H1 (cell line): ENCODE data around the gene RNF157. TPM values are rescaled to one million over a fixed set of nuclear protein-coding genes. Genes with fewer than 3 reads are reported as not detected.

Source experiments
- CTCF ChIA-PET: fragments of 300-600 bp; sonication (Branson Sonifier 250); formaldehyde crosslinking; loops from one replicate; lab custom pipeline; 2021; ENCODE audit not compliant: partially characterized antibody; lab: Charles Lee
- POLR2A ChIA-PET: fragments of 300-600 bp; sonication (Branson Sonifier 250); formaldehyde crosslinking; loops from one replicate; lab custom pipeline; 2021; ENCODE audit warnings: inconsistent platforms; ENCODE audit not compliant: partially characterized antibody; lab: Charles Lee
- DNase-seq, 2 experiments: peaks; one replicate each; pipeline versions ENCODE4 v3.0.0 to v3.0.0-alpha.2; 2010 to 2022; ENCODE audit warnings: low spot score in 2 of 2, low read depth in 1 of 2, mixed read lengths in 1 of 2
- FAIRE-seq: peaks from 2 replicates; lab custom pipeline; 2011; peaks lifted over from hg19 to GRCh38; lab: Jason Lieb, UNC
- H2AFZ ChIP-seq: 2 replicates; pipeline ENCODE4 v1.8.1; 2012; ENCODE audit warnings: low read length, inconsistent platforms
- H2AK5ac ChIP-seq: 2 replicates; pipeline ENCODE4 v1.6.1; 2013; ENCODE audit warnings: low read depth, low read length
- H2BK120ac ChIP-seq: replicated peaks from 2 replicates; pipeline ENCODE3; 2013; ENCODE audit warnings: low read depth, low read length, inconsistent platforms
- H2BK12ac ChIP-seq: 2 replicates; pipeline ENCODE4 v1.6.1; 2013; ENCODE audit warnings: low read depth, low read length
- H2BK15ac ChIP-seq: 2 replicates; pipeline ENCODE4 v1.6.1; 2013; ENCODE audit warnings: low read length
- H2BK20ac ChIP-seq: 2 replicates; pipeline ENCODE4 v1.6.1; 2013; ENCODE audit warnings: low read length
- H2BK5ac ChIP-seq: 2 replicates; pipeline ENCODE4 v1.6.1; 2013; ENCODE audit warnings: low read depth, low read length
- H3K14ac ChIP-seq: 2 replicates; pipeline ENCODE4 v1.6.1; 2013; ENCODE audit warnings: inconsistent platforms; ENCODE audit not compliant: insufficient read length
- H3K18ac ChIP-seq: 2 replicates; pipeline ENCODE4 v1.6.1; 2013; ENCODE audit warnings: low read length; ENCODE audit errors: extremely low read depth
- H3K23ac ChIP-seq: 2 replicates; pipeline ENCODE4 v1.6.1; 2013; ENCODE audit warnings: inconsistent platforms; ENCODE audit not compliant: insufficient read length
- H3K23me2 ChIP-seq: 2 replicates; pipeline ENCODE4 v1.6.1; 2013; ENCODE audit warnings: low read depth, low read length
- H3K27ac ChIP-seq: 2 replicates; pipeline ENCODE4 v1.6.1; 2011; ENCODE audit warnings: low read depth, low read length, inconsistent platforms
- H3K27me3 ChIP-seq, 4 experiments: replicated peaks in 1 of 4; 1 replicate in 1 of 4; 2 replicates in 3 of 4; pipeline versions ENCODE4 v1.6.1 to v1.8.1; 2011 to 2013; ENCODE audit warnings: low read length in 3 of 4, mild to moderate bottlenecking in 3 of 4, inconsistent platforms in 2 of 4, mixed read lengths in 2 of 4, moderate library complexity in 1 of 4; ENCODE audit not compliant: control insufficient read depth in 3 of 4, insufficient read depth in 3 of 4; ENCODE audit errors: extremely low read depth in 1 of 4
- H3K36me3 ChIP-seq, 4 experiments: 2 replicates each; pipeline versions ENCODE4 v1.6.1 to v1.8.1; 2011 to 2013; ENCODE audit warnings: mild to moderate bottlenecking in 4 of 4, low read length in 3 of 4, moderate library complexity in 2 of 4, control low read depth in 1 of 4, inconsistent platforms in 1 of 4; ENCODE audit not compliant: insufficient read depth in 4 of 4, control insufficient read depth in 2 of 4
- H3K4ac ChIP-seq: replicated peaks from 2 replicates; pipeline ENCODE3; 2013; ENCODE audit warnings: low read length, low read depth, mixed read lengths, inconsistent platforms; ENCODE audit not compliant: insufficient read length
- H3K4me1 ChIP-seq, 4 experiments: replicated peaks in 1 of 4; 1 replicate in 1 of 4; 2 replicates in 3 of 4; pipeline versions ENCODE4 v1.6.1 to v1.8.1; 2011 to 2013; ENCODE audit warnings: low read length in 3 of 4, inconsistent platforms in 2 of 4, mixed read lengths in 1 of 4; ENCODE audit not compliant: insufficient read depth in 4 of 4, control insufficient read depth in 3 of 4
- H3K4me2 ChIP-seq, 2 experiments: 2 replicates each; pipeline versions ENCODE4 v1.6.1 to v1.8.1; 2011 to 2013; ENCODE audit warnings: low read depth in 2 of 2, low read length in 2 of 2, control low read depth in 1 of 2, inconsistent platforms in 1 of 2, mild to moderate bottlenecking in 1 of 2; ENCODE audit not compliant: insufficient read depth in 1 of 2
- H3K4me3 ChIP-seq, 4 experiments: fragments of 200-600, 300-600 bp in 1 of 4; sonication (generic), shearing (Covaris generic), sonication (Bioruptor Twin) in 1 of 4; 2 replicates each; pipeline versions ENCODE4 v1.5.1 to v1.8.1; 2011 to 2016; ENCODE audit warnings: low read length in 4 of 4, low read depth in 3 of 4, control low read depth in 2 of 4, inconsistent platforms in 2 of 4, mild to moderate bottlenecking in 2 of 4, mixed read lengths in 1 of 4, moderate library complexity in 1 of 4; ENCODE audit not compliant: insufficient read depth in 2 of 4; ENCODE audit errors: extremely low read depth in 1 of 4
- H3K56ac ChIP-seq: replicated peaks from 2 replicates; pipeline ENCODE3; 2013; ENCODE audit warnings: low read depth, mild to moderate bottlenecking, mixed read lengths, low read length, inconsistent platforms; ENCODE audit not compliant: insufficient read length
- H3K79me1 ChIP-seq: 2 replicates; pipeline ENCODE4 v1.6.1; 2013; ENCODE audit warnings: low read depth, low read length, control low read depth
- H3K79me2 ChIP-seq, 2 experiments: 2 replicates each; pipeline versions ENCODE4 v1.6.1 to v1.8.1; 2012 to 2013; ENCODE audit warnings: low read length in 2 of 2, mild to moderate bottlenecking in 2 of 2, inconsistent platforms in 1 of 2; ENCODE audit not compliant: insufficient read depth in 2 of 2, control insufficient read depth in 1 of 2
- H3K9ac ChIP-seq, 4 experiments: replicated peaks in 1 of 4; 1 replicate in 1 of 4; 2 replicates in 3 of 4; pipeline versions ENCODE4 v1.6.1 to v1.8.1; 2011 to 2013; ENCODE audit warnings: low read depth in 3 of 4, low read length in 3 of 4, control low read depth in 2 of 4, mild to moderate bottlenecking in 2 of 4, moderate library complexity in 2 of 4, inconsistent platforms in 1 of 4; ENCODE audit errors: extremely low read depth in 1 of 4
- H3K9me3 ChIP-seq, 2 experiments: 2 replicates each; pipeline versions ENCODE4 v1.6.1 to v1.8.1; 2012 to 2013; ENCODE audit warnings: mild to moderate bottlenecking in 2 of 2, moderate library complexity in 2 of 2, control low read depth in 1 of 2, inconsistent platforms in 1 of 2, low read depth in 1 of 2, low read length in 1 of 2, mixed read lengths in 1 of 2; ENCODE audit not compliant: insufficient read depth in 2 of 2
- H4K20me1 ChIP-seq, 2 experiments: replicated peaks in 1 of 2; 2 replicates each; pipeline versions ENCODE3 to v1.8.1; 2011 to 2013; ENCODE audit warnings: inconsistent platforms in 2 of 2, low read length in 2 of 2, mild to moderate bottlenecking in 1 of 2; ENCODE audit not compliant: insufficient read depth in 2 of 2, control insufficient read depth in 1 of 2
- H4K5ac ChIP-seq: 2 replicates; pipeline ENCODE4 v1.6.1; 2013; ENCODE audit warnings: low read length, low read depth, mixed read lengths, inconsistent platforms; ENCODE audit not compliant: insufficient read length
- H4K8ac ChIP-seq: 2 replicates; pipeline ENCODE4 v1.8.0; 2013; ENCODE audit warnings: mild to moderate bottlenecking, moderate library complexity, low read length, inconsistent platforms; ENCODE audit not compliant: insufficient read depth; ENCODE audit errors: extremely low read depth
- H4K91ac ChIP-seq: replicated peaks from 2 replicates; pipeline ENCODE3; 2013; ENCODE audit warnings: low read length, mixed read lengths, inconsistent platforms; ENCODE audit not compliant: insufficient read length
- BCL11A ChIP-seq, 2 experiments: IDR thresholded peaks; one replicate each; pipeline ENCODE4 v1.6.1; 2011; ENCODE audit warnings: low read depth in 2 of 2, low read length in 2 of 2, mild to moderate bottlenecking in 2 of 2
- MAFK ChIP-seq: IDR thresholded peaks from 2 replicates; pipeline ENCODE4 v1.6.1; 2012; ENCODE audit warnings: low read depth, mild to moderate bottlenecking, improper control_type of control experiment, low read length
- SUZ12 ChIP-seq: fragments of 200-600 bp; sonication (generic); IDR thresholded peaks from 2 replicates; pipeline ENCODE4 v1.6.1; 2012; ENCODE audit warnings: mild to moderate bottlenecking, inconsistent platforms, low read length, moderate library complexity, mixed read lengths
- TCF12 ChIP-seq: IDR thresholded peaks from 2 replicates; pipeline ENCODE4 v1.6.1; 2011; ENCODE audit warnings: low read depth, mild to moderate bottlenecking, low read length
- TEAD4 ChIP-seq: IDR thresholded peaks from 2 replicates; pipeline ENCODE4 v1.6.1; 2012; ENCODE audit warnings: low read depth, low read length, inconsistent platforms, mixed read lengths
- YY1 ChIP-seq: IDR thresholded peaks from 2 replicates; pipeline ENCODE4 v1.6.1; 2011; ENCODE audit warnings: low read depth, mild to moderate bottlenecking, low read length
- WGBS, 2 experiments: shearing (Covaris generic) in 1 of 2; methylation state at CpG; one replicate each; pipeline versions ENCODE4 v1.1.6 to v1.1.7; 2013 to 2015; ENCODE audit warnings: low lambda C conversion rate in 2 of 2, mixed read lengths in 2 of 2, inconsistent platforms in 1 of 2, low coverage in 1 of 2, missing lambda C conversion rate in 1 of 2; ENCODE audit not compliant: insufficient replicate concordance in 2 of 2, insufficient coverage in 1 of 2, insufficient read length in 1 of 2; ENCODE audit errors: extremely low coverage in 1 of 2, missing lambda C conversion rate in 1 of 2; 5-methylcytosine and 5-hydroxymethylcytosine counted together
- polyA plus RNA-seq, 7 experiments: library from polyadenylated mRNA; depleted of rRNA in 3 of 7; stranded (reverse) in 5 of 7; unstranded in 2 of 7; fragments of >200 nt in 5 of 7; fragments of 200-250 nt in 2 of 7; gene quantifications; 1 replicate in 5 of 7; 2 replicates in 1 of 7; 4 replicates in 1 of 7; pipeline versions ENCODE4 v1.2.1 to v1.2.3, GENCODE V29; 2011 to 2013; ENCODE audit warnings: missing spikeins in 2 of 7, mixed read lengths in 2 of 7
- total RNA-seq: library from RNA; stranded (reverse); fragmentation: NEBNext Ultra II Directional; extraction: Animal tissue kit (Norgen Biotek cat#: 25700); gene quantifications from 2 replicates; pipeline ENCODE4 v1.2.1, GENCODE V29; 2021
- TF ChIP-seq, protein P1 (sequence below): IDR thresholded peaks from 2 replicates; pipeline ENCODE4 v1.6.1; 2012; ENCODE audit warnings: inconsistent platforms

Gene RNF157
- total and polyA plus RNA-seq, 2 of the 8 experiments (the other 6 are each of a cell fraction or from before 2014, with no cell fraction given): 13.4 to 16.7 TPM

DNA sequence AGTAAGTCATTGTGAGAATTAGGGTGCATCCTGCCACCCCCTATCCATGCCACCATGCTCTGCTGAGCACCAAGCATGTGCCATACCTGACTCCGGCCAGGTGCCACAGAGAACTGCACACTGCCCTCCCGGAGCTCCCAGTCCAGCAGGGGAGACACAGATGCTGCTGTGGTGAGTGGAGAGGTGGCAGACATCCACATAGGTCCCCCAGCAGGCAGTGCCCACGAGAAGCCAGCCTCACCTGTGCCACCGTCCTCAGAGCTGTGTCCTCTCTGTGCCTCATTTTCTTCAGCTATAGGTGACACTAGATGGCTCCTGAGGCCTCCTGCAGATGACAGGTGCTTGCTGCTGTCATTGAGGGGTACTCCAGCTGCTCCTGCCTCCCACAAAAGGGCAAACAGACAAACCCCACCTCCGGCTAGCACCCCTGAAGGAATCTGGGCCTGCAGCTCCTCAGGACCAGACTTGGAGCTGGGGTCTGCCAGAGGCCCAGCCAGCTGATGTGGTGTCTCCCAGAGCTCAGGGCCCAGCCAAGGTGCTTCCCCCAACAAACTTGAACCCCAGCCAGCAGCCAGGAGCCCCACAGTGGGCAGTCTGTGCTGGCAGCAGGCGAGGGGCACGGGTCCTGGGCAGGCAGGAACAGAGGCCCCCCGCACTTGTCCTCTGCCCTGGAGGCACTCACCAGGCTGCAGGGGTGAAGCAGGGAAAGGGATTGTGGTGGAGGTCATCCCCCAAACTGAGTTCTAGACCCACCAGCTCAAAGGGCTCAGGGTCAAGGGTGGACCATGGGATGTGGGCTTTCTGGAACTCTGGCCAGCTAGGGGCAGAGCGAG lies 116.3 kb downstream of the RNF157 start:
- DNase-seq: no peak
- CTCF ChIA-PET: interaction anchor here (0.7 to 41.5 kb wide), 21 partner anchors 10 to 389 kb away, joined by 3 to 778 read pairs (median 5); partner anchors contain the start of genes FOXJ1, UBALD2 and ZACN
- no peak overlapping the region for H2AK5ac ChIP-seq
- TF ChIP-seq BCL11A (IDR thresholded peaks at IDR 0.05; ENCODE audit: low read depth in 2 of 2, low read length in 2 of 2): no peak
- TF ChIP-seq, protein P1, sequence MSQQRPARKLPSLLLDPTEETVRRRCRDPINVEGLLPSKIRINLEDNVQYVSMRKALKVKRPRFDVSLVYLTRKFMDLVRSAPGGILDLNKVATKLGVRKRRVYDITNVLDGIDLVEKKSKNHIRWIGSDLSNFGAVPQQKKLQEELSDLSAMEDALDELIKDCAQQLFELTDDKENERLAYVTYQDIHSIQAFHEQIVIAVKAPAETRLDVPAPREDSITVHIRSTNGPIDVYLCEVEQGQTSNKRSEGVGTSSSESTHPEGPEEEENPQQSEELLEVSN: no peak
- no peak for TF ChIP-seq MAFK
- TF ChIP-seq TEAD4: no peak
- no peak for TF ChIP-seq SUZ12
- TF ChIP-seq TCF12: no peak
- no peak for TF ChIP-seq YY1

More for the DNA sequence above, 116.3 kb downstream of the RNF157 start:
- H4K91ac ChIP-seq: no peak overlapping the region
- H3K23ac ChIP-seq: no peak overlapping the region
- H4K5ac ChIP-seq: no peak overlapping the region
- H3K4me3 ChIP-seq: no peak overlapping the region
- no peaks in the 10 kb centered on the region for H4K20me1 ChIP-seq
- no peak overlapping the region for H3K9ac ChIP-seq
- H2BK12ac ChIP-seq: 0 out of 2 replicates have a peak overlapping the region, but pooled peaks have one; percentile 11
- 75% methylated on average over 9 of the region's 9 CpGs; no CpG with 5 or more reads in 1 of the 2 experiments for WGBS, 2 experiments
- no peak overlapping the region for H2BK120ac ChIP-seq
- H3K56ac ChIP-seq: no peak overlapping the region
- POLR2A ChIA-PET: interaction anchor here (0.5 to 5.4 kb wide), 9 partner anchors 11 to 1490 kb away, joined by 3 to 70 read pairs (median 4); partner anchors contain the start of gene FOXJ1
- H4K8ac ChIP-seq: no peak overlapping the region
- H3K4ac ChIP-seq: no peak overlapping the region
- FAIRE-seq: no peak
- H3K27me3 ChIP-seq: peaks cover 0 to 13% (median 7%) of the 10 kb centered on the region in 4 experiments; a peak in 4 of 7 replicates
- peak overlapping the region; percentile 4; the same call in 1 of the 2 replicates for H2BK20ac ChIP-seq
- no peaks in the 10 kb centered on the region for H3K9me3 ChIP-seq
- H3K36me3 ChIP-seq: no peaks in the 10 kb centered on the region
- H2AFZ ChIP-seq: no peak overlapping the region
- H3K18ac ChIP-seq: no peak overlapping the region; the same call in 1 of the 2 replicates
- H2BK15ac ChIP-seq: peak overlapping the region; percentile 29; the same call in 1 of the 2 replicates
- no peak overlapping the region for H3K27ac ChIP-seq
- no peak overlapping the region for H3K14ac ChIP-seq
- H3K79me2 ChIP-seq: no peaks in the 10 kb centered on the region
- no peaks in the 10 kb centered on the region for H3K79me1 ChIP-seq
- no peak overlapping the region for H2BK5ac ChIP-seq
- H3K23me2 ChIP-seq: peaks cover 2% of the 10 kb centered on the region; the same call in 1 of the 2 replicates
- H3K4me1 ChIP-seq: peaks cover 7 to 32% (median 19%) of the 10 kb centered on the region in 4 experiments
- H3K4me2 ChIP-seq: no peak overlapping the region
